HPDE6-E6E7 (cell line): ENCODE data around the gene XRCC3.

Source experiments
- DNase-seq: peaks from one replicate; pipeline ENCODE4 v3.0.0; 2011; ENCODE audit warnings: missing footprints; ENCODE audit errors: extremely low spot score

XRCC3 gene

DNA sequence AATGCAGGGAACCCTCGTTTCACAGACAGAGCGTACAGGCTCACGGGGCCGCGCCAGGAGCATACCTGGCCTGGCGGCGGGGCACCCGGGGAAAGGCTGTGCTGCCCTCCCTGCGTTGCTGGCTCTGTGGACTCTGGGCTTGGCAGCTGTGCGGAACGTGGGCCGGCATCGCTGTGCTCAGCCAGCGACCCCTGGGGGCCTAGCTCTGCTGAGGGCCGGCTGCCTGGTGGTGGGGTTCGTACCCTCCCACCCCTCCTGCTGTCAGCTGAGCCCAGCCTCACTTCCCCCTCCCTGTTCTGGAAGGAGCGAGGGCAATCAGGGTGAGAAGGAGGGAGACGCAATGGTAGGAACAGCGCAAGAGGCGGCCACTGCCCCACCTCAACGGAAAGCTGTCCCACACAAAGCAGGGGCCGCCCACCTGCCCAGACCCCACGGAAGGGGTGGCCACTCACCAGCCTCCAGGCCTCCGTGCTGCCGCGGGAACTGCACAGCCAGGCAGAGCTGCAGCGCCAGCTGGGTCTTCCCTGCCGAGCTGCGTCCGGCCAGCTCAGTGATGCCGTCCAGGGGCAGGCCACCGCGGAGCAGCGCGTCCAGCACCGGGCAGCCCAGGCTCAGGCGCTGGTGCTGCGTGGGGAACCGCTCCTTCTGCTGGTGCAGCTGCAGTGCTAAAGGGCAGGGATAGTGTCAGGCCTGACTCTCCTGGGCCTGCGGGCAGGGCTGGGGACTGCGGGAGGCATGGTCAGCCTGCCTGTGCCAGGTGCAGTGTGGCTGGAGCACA lies 8.5 kb downstream of the XRCC3 start:
- DNase-seq: no peak

DNA sequence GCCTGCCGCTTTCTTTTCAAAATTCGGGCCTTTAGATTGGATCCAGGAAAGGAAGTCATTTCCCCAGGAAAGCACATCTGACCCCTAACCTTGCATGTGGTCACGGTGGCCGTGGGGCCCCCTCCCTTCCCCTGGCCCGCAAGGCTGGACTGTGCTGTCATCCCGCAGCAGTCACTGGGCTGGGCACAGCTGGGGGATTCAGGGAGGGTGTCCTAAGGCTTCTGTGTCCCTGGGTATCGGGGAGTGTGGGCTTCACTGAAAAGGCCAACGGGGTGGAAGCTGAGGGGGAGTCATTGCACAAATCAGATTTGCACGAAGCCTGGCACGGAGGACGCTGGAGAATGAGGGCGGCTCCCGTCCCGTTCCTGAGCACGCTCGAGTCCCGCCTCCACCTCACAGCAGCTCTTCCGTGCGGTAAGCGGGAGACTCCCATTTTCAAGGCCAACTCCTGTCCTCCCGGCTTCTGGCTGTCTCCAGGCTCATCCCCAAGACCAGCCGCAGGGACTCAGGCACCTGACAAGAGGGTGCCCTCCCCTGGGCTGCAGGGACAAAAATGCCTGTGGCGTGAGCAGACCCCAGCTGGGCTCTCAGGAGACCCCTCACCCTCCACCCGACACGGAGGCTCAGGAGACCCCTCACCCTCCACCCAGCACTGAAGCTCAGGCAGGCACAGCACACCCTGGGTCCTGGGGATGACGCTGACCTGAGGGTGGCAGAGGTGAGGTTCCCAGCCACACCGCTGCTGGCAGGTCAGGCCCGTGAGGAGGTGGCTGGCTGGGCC lies 9.6 kb downstream of the XRCC3 start:
- DNase-seq: no peak

DNA sequence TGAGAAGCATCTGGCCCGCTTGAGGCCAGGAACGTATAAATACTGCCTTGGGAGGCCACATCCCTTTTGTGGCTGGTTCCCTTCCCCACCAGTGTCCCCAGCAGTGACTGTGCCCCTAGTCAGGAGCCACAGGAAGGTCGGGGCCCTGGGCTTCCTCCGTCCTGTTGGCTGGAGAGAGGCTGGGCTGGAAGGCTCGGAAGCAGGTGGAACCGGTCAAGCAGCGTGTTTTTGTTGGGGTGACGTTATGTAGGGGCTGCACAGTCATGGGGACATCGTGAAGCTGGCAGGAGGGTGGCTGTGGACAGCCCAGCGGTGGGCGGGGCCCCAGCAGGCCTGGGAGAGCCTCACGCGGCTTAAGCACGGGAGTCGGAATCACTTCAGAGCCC lies 10.1 kb downstream of the XRCC3 start:
- no peak for DNase-seq

- no peak for DNase-seq
Observed at GRCh38 chr14:103704708-103705107, 10.5 kb downstream of the XRCC3 start.

DNA sequence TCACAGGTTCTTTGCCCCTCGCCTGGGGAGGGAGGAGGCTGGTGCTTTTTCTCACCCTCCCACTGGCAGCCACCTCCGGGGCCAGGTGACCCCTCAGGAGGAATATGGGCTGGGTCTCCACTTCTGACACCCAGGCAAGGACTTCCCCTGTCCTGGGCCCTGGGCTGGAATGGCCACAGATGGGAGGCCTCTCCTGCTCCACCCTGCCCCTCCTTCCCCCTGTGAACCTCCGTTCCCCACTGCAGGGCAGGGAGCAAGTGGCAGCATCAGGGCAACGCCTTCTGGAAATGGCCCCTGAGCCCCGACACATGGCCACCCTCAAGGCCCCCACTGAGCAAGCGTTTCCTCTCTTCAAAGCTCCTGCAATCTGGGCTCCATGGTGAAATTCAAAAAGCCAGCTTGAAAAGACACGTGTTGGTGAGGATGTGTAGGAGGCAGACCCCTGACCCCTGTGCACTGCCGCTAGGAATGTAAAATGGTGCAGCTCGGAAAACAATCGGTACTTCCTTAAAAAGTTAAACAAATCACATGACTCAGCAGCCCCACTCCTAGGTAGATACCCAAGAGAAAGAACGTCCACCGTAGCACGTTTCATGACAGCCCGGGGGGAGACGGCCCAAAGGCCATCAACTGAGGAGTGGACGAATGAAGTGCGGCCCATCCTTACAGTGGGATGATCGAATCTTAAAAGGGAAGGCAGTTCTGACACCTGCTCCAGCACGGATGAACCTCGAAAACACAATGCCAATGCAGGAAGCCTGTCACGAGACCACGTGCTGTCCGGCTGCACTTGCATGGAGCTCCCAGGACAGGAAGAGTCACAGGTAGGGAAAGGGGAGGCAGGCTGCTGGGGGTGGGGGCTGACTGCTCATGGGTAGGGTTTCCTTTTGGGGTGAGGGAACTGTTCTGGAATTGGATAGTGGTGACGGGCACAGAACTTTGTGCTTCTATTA lies 11.5 kb downstream of the XRCC3 start:
- no peak for DNase-seq

DNA sequence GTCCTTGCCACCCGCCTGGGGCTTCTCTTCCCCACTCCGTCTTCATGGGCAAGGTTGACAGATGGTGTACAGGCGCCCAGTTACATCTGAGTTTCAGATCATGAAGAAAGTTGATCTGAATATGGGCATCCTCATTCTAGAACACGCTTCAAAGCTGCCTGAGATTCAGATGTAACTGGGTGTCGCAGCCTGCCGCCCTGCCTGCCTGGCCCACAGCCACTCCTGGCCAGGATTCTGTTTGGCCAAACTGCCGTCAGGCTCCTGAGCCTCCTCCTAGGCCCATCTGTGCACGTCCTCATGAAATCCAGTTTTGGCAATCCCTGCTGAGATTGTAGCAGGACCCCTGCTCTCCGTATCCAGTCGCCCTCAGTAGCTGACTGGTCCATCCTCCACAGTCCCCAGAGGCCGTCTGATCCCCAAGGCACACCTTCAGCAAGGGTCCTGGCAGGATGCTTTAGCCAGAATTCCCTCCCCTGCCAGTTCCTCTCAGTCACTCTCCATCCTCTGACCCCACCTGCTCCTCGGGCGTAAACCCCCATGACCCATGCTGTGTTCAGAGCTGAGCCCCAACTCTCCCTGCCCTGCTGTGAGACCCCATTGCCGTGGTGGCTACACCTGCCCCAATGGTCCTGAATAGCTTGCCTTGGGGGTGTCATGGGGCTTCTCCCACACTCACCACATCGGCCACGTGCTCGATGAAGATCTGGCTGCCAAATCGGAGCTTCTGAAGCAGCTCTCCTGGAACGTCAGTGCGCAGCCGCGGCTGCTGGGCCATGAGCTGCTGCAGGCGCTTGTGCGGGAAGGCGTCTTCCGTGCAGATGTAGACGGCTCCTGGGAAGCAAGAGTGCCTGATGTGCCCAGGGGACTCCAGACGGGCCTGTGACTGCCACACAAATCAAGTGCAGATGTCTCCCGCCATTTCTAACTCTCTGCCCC lies 12.5 kb downstream of the XRCC3 start:
- no peak for DNase-seq

DNA sequence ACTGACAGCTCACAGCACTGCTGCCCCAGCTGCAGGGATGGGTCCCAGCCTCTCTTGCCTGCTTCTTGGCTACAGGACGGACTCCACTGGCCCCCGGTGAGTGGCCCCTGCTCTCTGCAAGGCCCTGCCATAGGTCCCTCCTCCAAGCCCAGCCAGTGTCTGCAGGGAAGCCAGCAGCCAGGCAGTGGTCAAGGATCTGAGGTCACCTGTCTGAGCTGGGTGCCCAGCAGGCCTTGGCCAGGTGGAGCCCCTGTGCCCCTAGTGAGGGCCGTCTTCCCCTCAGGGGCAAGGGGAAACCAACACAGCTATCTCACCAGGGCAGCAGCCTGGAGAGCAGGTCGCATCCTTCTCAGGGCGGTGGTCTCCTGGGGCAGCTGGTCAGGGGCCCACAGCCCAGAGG lies 13.2 kb downstream of the XRCC3 start:
- DNase-seq: no peak

DNA sequence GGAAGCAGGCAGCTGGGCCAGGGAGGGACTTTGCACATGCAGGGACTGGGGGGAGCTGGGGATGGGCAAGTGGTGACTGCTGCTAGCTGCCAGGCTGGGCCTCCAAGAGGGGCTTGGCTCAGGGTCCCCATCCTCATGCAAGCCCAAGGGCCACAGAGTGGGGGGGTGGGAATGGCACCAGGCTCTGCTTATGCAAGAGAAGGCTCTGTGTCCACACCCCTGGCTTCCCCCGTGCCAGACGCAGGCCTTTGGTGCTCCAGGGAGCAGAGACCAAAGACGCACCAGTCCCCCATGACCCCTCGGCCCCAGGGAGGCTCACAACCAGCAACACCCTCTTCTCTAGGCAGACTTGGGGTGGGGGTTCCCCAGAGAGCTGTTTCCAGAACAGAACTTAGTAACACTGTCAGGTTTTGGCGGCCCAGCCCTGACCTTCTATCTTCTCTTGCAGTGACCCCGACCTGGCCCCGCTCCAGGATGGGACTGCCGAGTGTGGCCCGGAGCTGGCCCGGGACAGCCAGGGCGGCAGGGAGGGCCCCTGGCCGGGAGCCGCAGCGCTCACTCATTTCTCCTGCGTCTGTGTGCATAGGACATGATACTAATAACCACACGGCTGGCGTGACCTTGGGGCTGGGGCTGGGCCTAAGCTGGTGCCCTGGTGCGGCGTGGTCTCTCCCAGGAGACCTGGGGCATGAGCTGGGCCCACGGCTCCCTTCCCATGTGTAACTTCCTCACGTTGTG lies 14.3 kb downstream of the XRCC3 start:
- DNase-seq: no peak

- DNase-seq: no peak
Observed at GRCh38 chr14:103699901-103700752, 15.1 kb downstream of the XRCC3 start.

GRCh38 chr14:103699261-103699661 lies 16.0 kb downstream of the XRCC3 start:
- no peak for DNase-seq

DNA sequence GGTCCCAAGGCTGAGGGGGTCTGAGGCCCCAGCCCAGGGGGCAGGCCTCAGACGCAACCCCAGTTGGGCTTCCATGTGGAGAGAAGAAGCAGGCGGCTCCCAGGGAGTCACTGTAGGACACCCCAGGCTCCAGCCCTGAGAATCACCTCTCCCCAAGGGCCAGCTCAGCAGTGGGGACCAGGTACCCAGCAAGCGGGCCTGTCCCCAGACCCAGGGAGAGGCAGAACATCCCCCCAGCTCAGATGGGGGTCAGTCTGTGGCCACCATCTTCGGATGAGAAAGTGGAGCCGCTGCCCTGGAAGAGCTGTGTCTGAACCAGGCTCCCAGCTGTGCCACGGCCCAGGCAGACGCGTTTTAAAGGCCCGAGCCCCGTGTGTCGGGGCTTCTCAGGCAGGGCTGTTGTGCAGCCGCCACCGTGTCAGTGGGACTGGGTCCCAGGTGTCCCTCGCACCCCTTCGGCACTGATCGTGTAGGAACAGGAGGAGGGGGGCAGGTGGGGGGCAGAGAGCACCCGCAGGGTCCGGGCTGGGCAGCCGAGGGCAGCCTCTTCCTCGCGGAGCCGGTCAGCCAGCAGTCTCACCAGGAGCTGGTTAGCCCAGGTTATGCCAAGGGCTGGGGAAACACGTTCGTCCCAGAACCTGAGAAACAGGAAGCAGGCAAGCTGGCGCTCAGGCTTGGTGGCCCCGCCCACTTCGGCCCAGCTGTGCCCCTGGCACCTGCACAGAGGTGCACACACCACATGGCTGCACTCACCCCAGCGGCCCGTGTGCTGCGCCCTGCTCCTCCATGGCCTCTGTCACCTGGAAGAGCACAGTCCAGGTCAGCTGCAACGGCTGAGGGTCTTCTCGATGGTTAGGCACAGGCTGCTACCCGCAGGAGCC lies 16.6 kb downstream of the XRCC3 start:
- DNase-seq: no peak

GRCh38 chr14:103697603-103698379 lies 17.5 kb downstream of the XRCC3 start:
- no peak for DNase-seq

DNA sequence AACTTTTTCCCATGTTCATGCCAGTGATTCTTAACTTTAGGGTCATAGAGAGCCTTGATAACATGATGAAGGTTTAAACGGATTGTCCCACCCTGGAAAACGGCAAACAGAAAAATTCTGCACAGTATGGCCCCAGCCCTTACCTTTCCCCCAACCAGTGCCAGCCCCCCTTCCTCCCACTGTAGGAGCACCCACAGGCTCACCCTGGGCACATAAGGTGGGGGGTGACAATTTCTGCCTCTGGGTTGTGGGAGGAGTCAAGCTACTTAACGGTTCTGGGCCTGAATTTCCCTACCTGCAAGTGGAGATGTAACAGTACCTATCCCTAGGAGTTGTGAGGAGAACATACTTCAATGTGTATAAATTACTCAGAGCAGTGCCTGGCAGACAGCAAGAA lies 18.0 kb downstream of the XRCC3 start:
- no peak for DNase-seq

GRCh38 chr14:103696466-103697071 lies 18.7 kb downstream of the XRCC3 start:
- DNase-seq: no peak

- no peak for DNase-seq
Observed at GRCh38 chr14:103696070-103696402, 19.2 kb downstream of the XRCC3 start.

GRCh38 chr14:103695296-103696069 lies 19.8 kb downstream of the XRCC3 start:
- no peak for DNase-seq
